WTC11 (cell line): ENCODE data around the gene BCOR. TPM values are rescaled to one million over a fixed set of nuclear protein-coding genes. Genes with fewer than 3 reads are reported as not detected.

Source experiments
- ATAC-seq: fragments of 200-7000 bp; cut with Tn5 transposase; 2 replicates; pipeline ENCODE4 v1.10.0; 2021; ENCODE audit warnings: mild to moderate bottlenecking, moderate library complexity
- CTCF ChIA-PET: fragments of 300-600 bp; sonication (Branson Sonifier 250); formaldehyde crosslinking; loops from one replicate; lab custom pipeline; 2021; ENCODE audit warnings: antibody characterized with exemption; lab: Charles Lee
- POLR2A ChIA-PET: fragments of 350-600 bp; sonication (Branson Sonifier 250); formaldehyde crosslinking; loops from one replicate; lab custom pipeline; 2021; ENCODE audit warnings: antibody characterized with exemption; lab: Charles Lee
- DNase-seq: peaks from one replicate; pipeline ENCODE4 v3.0.0; 2021; ENCODE audit warnings: low spot score
- H3K27ac Mint-ChIP-seq: 2 replicates; pipeline ENCODE4 v1.8.0; 2021; ENCODE audit warnings: mixed read lengths
- H3K27me3 Mint-ChIP-seq: 2 replicates; pipeline ENCODE4 v1.8.0; 2021; ENCODE audit warnings: low read depth, mild to moderate bottlenecking, moderate library complexity, mixed read lengths
- H3K36me3 Mint-ChIP-seq: 2 replicates; pipeline ENCODE4 v1.8.0; 2021; ENCODE audit warnings: mixed read lengths
- H3K4me1 Mint-ChIP-seq: 2 replicates; pipeline ENCODE4 v1.8.0; 2022; ENCODE audit warnings: mixed read lengths
- H3K4me3 Mint-ChIP-seq: 2 replicates; pipeline ENCODE4 v1.8.0; 2021; ENCODE audit warnings: mild to moderate bottlenecking, moderate library complexity, mixed read lengths
- H3K9me3 Mint-ChIP-seq: 2 replicates; pipeline ENCODE4 v1.8.0; 2021; ENCODE audit warnings: mixed read lengths
- ARID4B ChIP-seq: sonication (generic); formaldehyde crosslinking; IDR thresholded peaks from 2 replicates; pipeline ENCODE4 v1.8.0; 2023; ENCODE audit warnings: missing genetic modification reagents, mild to moderate bottlenecking, borderline replicate concordance
- ATF6 ChIP-seq: sonication (generic); formaldehyde crosslinking; IDR thresholded peaks from 2 replicates; pipeline ENCODE4 v1.8.1; 2023; ENCODE audit warnings: mild to moderate bottlenecking, missing genetic modification reagents
- CREM ChIP-seq: sonication (generic); formaldehyde crosslinking; IDR thresholded peaks from 2 replicates; pipeline ENCODE4 v1.8.1; 2022; ENCODE audit warnings: mild to moderate bottlenecking, missing genetic modification reagents, moderate library complexity
- ELF4 ChIP-seq: sonication (generic); formaldehyde crosslinking; IDR thresholded peaks from 2 replicates; pipeline ENCODE4 v1.8.1; 2022; ENCODE audit warnings: low read depth, mild to moderate bottlenecking, moderate library complexity, missing genetic modification reagents
- ESRRA ChIP-seq: sonication (generic); formaldehyde crosslinking; IDR thresholded peaks from 2 replicates; pipeline ENCODE4 v1.8.1; 2022; ENCODE audit warnings: mild to moderate bottlenecking, missing genetic modification reagents, borderline replicate concordance
- ETV6 ChIP-seq: sonication (generic); formaldehyde crosslinking; IDR thresholded peaks from 2 replicates; pipeline ENCODE4 v1.8.1; 2022; ENCODE audit warnings: mild to moderate bottlenecking, missing genetic modification reagents
- FOXK1 ChIP-seq: sonication (generic); formaldehyde crosslinking; IDR thresholded peaks from 2 replicates; pipeline ENCODE4 v1.8.0; 2022; ENCODE audit warnings: mild to moderate bottlenecking, moderate library complexity, missing genetic modification reagents
- FOXP1 ChIP-seq: sonication (generic); formaldehyde crosslinking; IDR thresholded peaks from 2 replicates; pipeline ENCODE4 v1.8.0; 2022; ENCODE audit warnings: missing genetic modification reagents, mild to moderate bottlenecking, moderate library complexity, borderline replicate concordance
- GRHL2 ChIP-seq: fragments of 250-450 bp; sonication (Bioruptor Pico); IDR thresholded peaks from 2 replicates; pipeline ENCODE4 v1.8.0; 2022; ENCODE audit warnings: mild to moderate bottlenecking, moderate library complexity; ENCODE audit not compliant: insufficient replicate concordance, severe bottlenecking
- GTF2I ChIP-seq: fragments of 250-450 bp; sonication (Bioruptor Pico); conservative IDR thresholded peaks from 2 replicates; pipeline ENCODE4 v1.4.0; 2021; ENCODE audit warnings: mild to moderate bottlenecking
- MAX ChIP-seq: sonication (generic); formaldehyde crosslinking; IDR thresholded peaks from 2 replicates; pipeline ENCODE4 v1.8.0; 2022; ENCODE audit warnings: mild to moderate bottlenecking, missing genetic modification reagents
- PRDM15 ChIP-seq: sonication (generic); formaldehyde crosslinking; IDR thresholded peaks from 2 replicates; pipeline ENCODE4 v1.8.0; 2022; ENCODE audit warnings: missing genetic modification reagents
- SOX15 ChIP-seq: fragments of 250-450 bp; sonication (Bioruptor Pico); IDR thresholded peaks from 2 replicates; pipeline ENCODE4 v1.9.0; 2021; ENCODE audit warnings: mild to moderate bottlenecking
- TP53 ChIP-seq: sonication (generic); formaldehyde crosslinking; IDR thresholded peaks from 2 replicates; pipeline ENCODE4 v1.8.1; 2023; ENCODE audit warnings: mild to moderate bottlenecking, missing genetic modification reagents
- ZBTB43 ChIP-seq: sonication (generic); formaldehyde crosslinking; IDR thresholded peaks from 2 replicates; pipeline ENCODE4 v1.8.1; 2023; ENCODE audit warnings: mild to moderate bottlenecking, missing genetic modification reagents
- ZNF121 ChIP-seq: sonication (generic); formaldehyde crosslinking; IDR thresholded peaks from 2 replicates; pipeline ENCODE4 v1.8.0; 2023; ENCODE audit warnings: missing genetic modification reagents
- ZNF423 ChIP-seq: fragments of 250-450 bp; sonication (Bioruptor Pico); IDR thresholded peaks from 2 replicates; pipeline ENCODE4 v2.1.2; 2022; ENCODE audit warnings: mild to moderate bottlenecking, moderate library complexity
- total RNA-seq: library from RNA; stranded (reverse); gene quantifications from 3 replicates; pipeline ENCODE4 v1.2.3, GENCODE V29; 2021

Gene BCOR
- total RNA-seq, 1 experiment from 2014 or later: 44.5 TPM

- TF ChIP-seq FOXK1 (CRISPR knock-in tag) (no peak), GRHL2 (CRISPR knock-in tag) (no peak), ETV6 (CRISPR knock-in tag) (no peak), ZNF121 (CRISPR knock-in tag) (no peak), ESRRA (no peak), MAX (no peak)
- peaks cover 52% of the 10 kb centered on the region for H3K27me3 Mint-ChIP-seq
- ChIA-PET CTCF (interaction anchor here (0.5 to 0.9 kb wide), 2 partner anchors 41 to 49 kb away, joined by 3 read pairs; no protein-coding TSS in a partner anchor), POLR2A (interaction anchor here (1.1 to 1.4 kb wide), 4 partner anchors 11 to 45 kb away, joined by 3 to 4 read pairs (median 4); no protein-coding TSS in a partner anchor)
- peaks cover 69% of the 10 kb centered on the region for H3K4me1 Mint-ChIP-seq
- DNase-seq (no peak), ATAC-seq (no peak)
- no peaks in the 10 kb centered on the region for H3K36me3 Mint-ChIP-seq
- peak overlapping the region; percentile 78 for H3K4me3 Mint-ChIP-seq
- no peak overlapping the region for H3K27ac Mint-ChIP-seq
- H3K9me3 Mint-ChIP-seq: no peaks in the 10 kb centered on the region
Measured at GRCh38 chrX:40145923-40146261, 48.1 kb upstream of the BCOR start.

GRCh38 chrX:40145001-40145922, 47.5 kb upstream of the BCOR start:
- peak; percentile 45 for DNase-seq
- TF ChIP-seq GTF2I (CRISPR knock-in tag): no peak
- TF ChIP-seq SOX15 (CRISPR knock-in tag): no peak
- no peak for TF ChIP-seq FOXK1 (CRISPR knock-in tag)
- no peak for TF ChIP-seq ARID4B
- peak; percentile 69 for TF ChIP-seq PRDM15 (CRISPR knock-in tag)
- TF ChIP-seq FOXP1 (CRISPR knock-in tag): 0 out of 2 replicates have a peak, but pooled peaks have one; percentile 22
- H3K27ac Mint-ChIP-seq: peak overlapping the region; percentile 45; the same call in 1 of the 2 replicates
- H3K4me3 Mint-ChIP-seq: peak overlapping the region; percentile 78
- ATAC-seq: peak; percentile 7
- POLR2A ChIA-PET: interaction anchor here (1.1 to 1.4 kb wide), 2 partner anchors 12 to 40 kb away, joined by 4 read pairs; no protein-coding TSS in a partner anchor
- H3K4me1 Mint-ChIP-seq: peaks cover 69% of the 10 kb centered on the region
- CTCF ChIA-PET: interaction anchor here (1.3 to 1.8 kb wide), 2 partner anchors 11 to 24 kb away, joined by 5 read pairs; no protein-coding TSS in a partner anchor
- peaks cover 45% of the 10 kb centered on the region for H3K27me3 Mint-ChIP-seq
- H3K36me3 Mint-ChIP-seq: no peaks in the 10 kb centered on the region
- no peaks in the 10 kb centered on the region for H3K9me3 Mint-ChIP-seq

- Mint-ChIP-seq H3K9me3 (no peaks in the 10 kb centered on the region), H3K4me3 (peak overlapping the region; percentile 78), H3K27me3 (peaks cover 39% of the 10 kb centered on the region), H3K36me3 (no peaks in the 10 kb centered on the region), H3K27ac (no peak overlapping the region; the same call in 1 of the 2 replicates), H3K4me1 (peaks cover 64% of the 10 kb centered on the region)
- TF ChIP-seq CREM (no peak), ATF6 (CRISPR knock-in tag) (no peak), ELF4 (no peak), ZBTB43 (CRISPR knock-in tag) (no peak), ZNF423 (CRISPR knock-in tag) (no peak), TP53 (CRISPR knock-in tag) (no peak)
- ATAC-seq (no peak), DNase-seq (peak; percentile 24)
- CTCF ChIA-PET: interaction anchor here (1.3 to 1.8 kb wide), 2 partner anchors 12 to 25 kb away, joined by 5 read pairs; no protein-coding TSS in a partner anchor
- POLR2A ChIA-PET: no interaction called here
Measured at GRCh38 chrX:40144576-40144975, 46.8 kb upstream of the BCOR start.
